ENCODE measurements around the gene TP63.

The TP63 gene

DNA sequence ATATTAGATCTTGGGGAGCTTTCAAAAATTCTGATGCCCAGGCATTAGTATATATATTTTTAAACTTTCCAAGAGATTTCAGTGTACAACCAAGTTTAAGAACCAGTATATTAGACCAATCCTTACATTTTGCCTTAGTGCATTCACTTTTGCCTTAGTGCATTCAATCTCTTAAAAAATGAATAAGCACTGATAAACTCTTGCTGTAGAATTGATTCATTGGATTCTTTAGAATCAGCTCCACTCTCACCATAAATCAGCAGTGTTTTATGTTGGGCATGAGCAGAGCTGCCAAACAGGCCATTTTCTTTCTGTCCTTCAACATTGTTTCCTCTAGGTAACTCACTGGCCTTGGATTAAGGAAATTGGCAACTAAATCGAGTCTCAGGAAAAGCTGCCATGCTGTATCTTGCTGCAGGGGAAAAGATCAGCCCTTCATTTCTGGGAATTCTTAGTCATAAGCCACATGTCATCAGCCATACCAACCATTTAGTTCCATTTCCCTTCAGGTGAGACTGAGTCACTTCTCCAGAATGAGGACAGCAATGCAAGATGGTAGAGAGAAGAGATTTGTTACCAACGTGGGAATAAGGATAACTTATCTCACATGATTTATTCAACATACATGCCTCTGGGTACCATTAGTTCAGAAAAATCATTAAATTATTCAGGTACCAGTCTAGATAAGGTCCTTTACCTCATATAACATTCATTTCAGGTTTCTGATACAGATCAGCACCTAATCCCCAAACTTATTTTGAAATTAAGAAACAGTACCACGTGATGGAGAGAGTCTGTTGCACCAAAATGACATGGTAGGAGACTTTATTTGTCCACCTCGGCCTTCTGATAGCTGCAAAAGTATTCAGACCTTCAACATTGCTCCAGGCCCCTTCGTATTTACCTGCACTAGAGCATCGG is 297.0 kb downstream of the TP63 start:
- DNase-seq (ENCODE audit: low spot score), result no peak

DNA sequence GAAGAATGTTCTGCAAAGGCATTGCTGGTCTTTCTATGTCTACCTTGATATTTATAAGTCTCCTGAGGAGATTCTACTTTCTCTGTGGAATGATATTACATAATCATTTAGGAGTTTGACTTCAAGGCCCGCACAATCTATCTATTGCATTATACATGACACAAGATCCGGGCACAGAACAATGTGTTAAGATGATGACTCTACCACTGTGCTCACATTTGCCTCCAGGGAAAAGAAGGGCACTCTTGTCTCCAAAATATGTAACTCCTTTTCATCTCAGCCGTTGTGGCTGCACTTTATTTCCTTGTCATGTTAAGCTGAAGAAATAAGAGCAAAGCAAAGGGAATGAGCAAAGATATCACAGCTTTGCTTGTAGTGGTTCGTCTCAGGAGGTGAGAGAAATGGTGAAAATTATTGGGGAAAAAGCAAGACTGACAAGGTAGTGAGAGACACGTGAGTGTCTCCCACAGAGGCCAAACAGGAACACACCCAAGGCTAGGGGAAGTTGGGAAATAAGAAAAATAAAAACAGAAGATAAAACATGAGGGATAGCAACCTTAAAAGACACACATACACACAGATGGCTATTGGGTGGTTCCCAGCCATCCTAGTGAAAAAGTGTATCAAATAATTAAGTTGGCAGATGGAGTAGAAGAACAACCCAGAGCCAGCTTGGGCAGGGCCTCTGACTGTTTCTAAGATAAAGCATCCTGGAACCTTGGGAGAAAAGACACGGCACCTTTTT is 305.2 kb downstream of the TP63 start:
- DNase-seq (ENCODE audit: low spot score), result no peak

DNA sequence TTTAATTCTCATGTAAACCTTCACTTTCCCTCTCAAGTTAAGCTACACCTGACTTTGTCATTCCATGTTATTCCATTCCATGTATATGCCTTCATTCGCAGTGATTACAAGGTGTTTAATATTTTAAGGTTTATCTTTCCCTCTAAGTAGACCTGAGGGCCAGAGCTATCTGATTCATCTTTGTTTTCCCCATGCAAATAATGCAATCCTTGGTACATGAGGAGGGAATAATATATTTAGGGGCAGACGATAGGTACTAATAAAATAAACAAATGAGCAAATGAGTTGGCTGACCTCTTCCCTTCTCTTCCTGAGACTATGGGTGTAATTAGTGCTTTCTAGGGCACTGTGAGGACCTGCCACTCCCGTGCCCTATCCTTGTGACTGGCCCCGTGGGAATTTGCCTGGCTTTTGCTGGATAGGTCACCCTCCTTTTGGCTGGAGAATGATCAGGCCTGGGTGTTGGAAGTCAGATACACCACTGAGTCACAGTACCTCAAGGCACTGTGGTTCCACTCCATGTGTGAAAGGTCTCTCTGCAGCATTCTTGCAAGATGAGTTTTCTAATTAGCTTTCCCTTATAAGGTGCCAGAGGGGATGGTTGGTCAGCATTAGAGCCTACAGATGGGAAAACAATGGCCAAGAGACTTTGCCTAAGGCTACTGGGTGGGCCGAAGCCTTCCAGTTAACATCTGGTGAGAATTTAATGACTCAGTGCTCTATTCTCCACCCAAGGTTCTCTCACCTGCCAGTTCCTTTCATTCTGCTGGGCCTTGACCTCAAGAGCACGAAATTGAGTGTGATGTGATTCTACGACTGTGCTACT is 306.3 kb downstream of the TP63 start:
- DNase-seq (ENCODE audit: low spot score), result no peak

DNA sequence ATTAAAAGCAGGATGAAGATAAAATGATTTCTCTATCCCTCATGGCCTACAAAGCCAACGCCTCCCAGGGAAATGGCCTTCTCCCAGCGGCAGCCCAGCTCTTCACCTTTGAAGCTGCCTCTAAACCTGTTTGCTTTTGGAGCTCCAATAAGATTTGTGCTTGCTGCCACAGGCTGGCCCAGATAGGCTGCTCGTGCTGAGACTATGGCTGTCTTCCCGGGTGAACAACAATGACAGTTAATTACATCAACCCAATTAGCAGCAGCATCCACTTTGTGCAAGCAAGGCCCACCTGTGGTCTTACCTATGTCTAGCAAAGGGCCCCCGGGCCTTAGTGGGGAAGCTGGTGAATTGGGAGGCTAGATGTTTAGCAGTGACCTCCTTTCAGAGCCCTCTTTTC is 309.9 kb downstream of the TP63 start:
- DNase-seq (ENCODE audit: low spot score), result no peak

DNA sequence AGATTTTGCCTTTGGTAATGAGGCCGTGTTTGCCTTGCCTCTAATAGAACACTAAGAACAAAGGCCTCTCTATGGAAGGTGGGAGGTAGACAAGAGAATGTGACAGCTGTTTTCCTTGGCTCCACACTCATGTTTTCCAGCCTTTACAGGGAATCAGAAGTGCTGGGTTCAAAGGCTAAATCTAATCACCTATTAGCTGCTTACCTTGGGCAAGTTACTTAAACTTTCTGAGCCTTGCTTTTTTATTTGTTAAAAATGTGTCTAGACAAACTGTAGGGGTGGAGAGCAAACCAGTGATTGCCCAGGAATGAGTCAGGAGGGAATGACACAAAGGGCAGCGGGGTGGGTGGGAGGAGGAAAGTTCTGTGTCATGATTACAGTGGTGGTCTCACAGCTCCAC is 310.5 kb downstream of the TP63 start:
- DNase-seq (ENCODE audit: low spot score), result no peak

DNA sequence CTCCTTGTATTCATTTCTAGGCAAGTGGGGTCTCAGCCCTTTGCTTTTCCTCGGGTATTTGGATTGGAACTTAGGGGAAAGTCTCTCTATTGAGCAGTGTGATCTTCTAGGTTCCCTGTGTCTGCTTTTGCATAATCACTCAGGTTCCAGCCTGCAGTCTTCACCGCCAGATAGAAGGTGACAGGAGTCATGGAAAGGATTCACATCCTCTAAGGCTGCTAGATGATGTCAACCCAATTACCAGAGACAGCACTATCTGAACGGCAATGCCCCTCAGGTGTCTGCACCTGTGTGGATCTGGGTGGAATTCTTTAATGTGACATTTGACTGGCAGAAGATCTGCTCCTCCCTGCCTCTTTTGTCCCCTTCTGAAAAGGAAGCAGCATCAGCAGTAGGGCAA is 311.8 kb downstream of the TP63 start:
- no peak for DNase-seq (ENCODE audit: low spot score)

DNA sequence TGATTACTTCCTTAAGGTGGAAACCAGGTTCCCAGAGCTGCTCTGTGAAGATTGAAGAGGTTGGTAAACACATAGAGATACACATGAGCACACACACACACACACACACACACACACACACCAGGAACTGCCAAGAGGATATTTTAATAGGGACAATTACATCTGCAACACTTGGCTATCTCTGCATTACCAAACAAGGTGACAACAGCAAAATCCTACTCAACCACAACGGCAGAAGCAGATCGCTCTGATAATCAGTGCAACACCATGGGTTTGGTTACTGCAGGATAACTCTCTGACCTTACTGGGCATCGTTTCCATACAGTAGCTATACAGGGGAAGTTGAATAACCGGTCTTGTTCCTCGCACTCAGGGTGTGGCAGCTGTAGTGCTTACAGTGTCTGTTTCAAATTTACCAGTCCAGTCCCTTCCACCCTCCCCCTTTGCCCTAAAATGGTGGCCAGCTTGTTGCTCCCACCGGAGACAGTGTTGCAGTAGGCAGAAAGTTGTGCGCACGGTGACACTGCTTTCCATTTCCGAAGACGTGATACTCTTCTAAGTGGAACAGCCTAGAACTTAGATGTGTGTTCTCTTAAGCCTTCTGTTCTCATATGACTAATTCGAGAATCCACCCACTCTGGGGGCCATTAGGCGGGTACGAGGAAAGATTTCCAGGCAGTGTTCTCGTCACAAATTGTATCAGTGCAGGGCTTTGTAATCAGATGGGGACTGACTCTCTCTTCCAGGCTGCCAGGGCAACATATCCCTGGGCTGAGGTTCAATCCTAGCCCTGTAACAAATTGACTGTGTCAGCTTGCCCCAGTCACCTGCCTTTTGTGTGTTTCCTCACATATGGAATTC is 313.3 kb downstream of the TP63 start:
- no peak for DNase-seq (ENCODE audit: low spot score)

DNA sequence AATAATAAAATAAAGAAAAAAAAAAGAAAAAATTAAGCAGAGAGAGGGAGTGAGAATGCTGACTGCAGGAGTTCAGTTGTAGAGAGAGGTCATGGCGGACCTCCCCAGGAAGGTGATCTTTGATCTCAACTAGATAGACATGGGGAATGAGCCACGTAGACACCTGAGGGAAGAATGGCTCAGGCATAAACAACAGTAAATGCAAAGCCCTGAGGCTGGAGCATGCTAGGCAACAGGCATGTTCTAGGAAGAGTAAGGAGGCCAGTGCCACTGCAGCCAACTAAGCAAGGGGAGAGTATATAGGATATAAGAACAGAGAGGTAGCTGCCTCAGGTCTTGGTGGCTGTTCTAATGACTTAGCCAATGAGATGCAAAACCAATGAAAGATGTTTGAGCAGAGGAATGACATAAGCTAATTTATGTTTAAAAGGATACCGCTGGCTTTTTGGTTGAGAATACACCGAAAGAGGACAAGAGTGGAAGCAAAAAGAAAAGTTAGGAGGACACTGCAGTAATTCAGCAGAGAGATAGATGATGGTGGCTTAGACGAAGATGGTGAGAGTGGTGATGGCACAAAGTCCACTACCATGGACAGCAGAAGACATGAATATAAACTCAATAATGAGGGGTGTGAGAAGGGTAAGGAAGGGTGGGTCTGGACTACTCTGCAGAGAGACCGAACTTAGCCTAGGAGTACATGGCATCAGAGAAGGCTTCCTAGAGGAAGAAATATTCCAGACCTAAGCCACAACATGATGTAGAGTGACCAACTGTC is 314.9 kb downstream of the TP63 start:
- no peak for DNase-seq (ENCODE audit: low spot score)
